Measurements from ENCODE around the gene ABCG1. TPM values are rescaled to one million over a fixed set of nuclear protein-coding genes. Genes with fewer than 3 reads are reported as not detected.

ABCG1 gene
- total RNA-seq, 1 donor from 2014 or later, result 11.4 TPM

DNA sequence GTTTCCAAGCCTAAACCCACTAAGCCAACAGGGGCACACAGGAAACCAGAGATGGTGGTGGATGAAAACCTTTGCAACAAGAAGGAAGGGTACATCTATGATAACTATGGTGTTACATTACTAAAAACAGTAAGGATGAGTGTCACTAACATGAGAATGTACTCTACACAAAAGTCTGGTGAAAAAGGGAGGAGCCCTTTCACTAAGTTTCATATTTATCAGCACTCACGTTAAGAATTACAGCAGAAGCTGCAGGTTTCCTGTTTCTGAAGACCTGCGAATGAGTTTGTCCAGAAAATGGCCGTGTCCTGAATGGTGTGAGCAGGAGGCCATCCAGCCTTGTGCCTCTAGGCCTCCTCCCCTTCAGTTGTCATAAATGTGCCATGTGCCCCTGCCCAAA, 17.8 kb downstream of the ABCG1 start:
- Mint-ChIP-seq H3K27ac (peak overlapping the region; percentile 94), H3K9me3 (peaks cover 6% of the 10 kb centered on the region), H3K36me3 (ENCODE audit: low read depth) (peaks cover 2% of the 10 kb centered on the region), H3K4me3 (peak overlapping the region; percentile 55), H3K4me1 (peaks cover 72% of the 10 kb centered on the region), H3K27me3 (no peaks in the 10 kb centered on the region)
- DNase-seq, result peak; percentile 75
- intact Hi-C loops (cut with micrococcal nuclease), result loop anchor here (1.0 to 10.0 kb wide), 4 partner anchors 8 to 812 kb away; partner anchors contain the start of gene MX1

DNA sequence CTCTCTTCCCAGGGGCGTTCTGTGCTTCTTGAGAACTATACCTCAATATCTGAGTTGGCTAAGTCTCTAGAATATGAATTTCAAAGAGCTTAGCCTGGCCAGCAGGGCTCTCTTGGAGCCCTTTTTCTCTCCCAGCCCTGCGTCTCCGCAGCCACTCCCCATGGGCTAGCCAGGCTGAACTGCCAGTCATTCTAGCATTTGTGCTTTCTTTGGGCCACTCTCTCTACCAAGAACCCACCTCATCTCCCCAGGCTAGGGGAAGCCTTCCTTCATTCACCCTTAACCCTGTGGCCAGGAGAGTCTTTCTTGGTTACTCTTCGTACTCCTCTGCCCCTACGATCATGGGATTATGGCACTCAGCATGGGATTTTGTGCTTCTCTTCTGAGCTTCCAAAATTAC, 18.2 kb downstream of the ABCG1 start:
- intact Hi-C loops (cut with micrococcal nuclease), result loop anchor here (1.0 to 10.0 kb wide), 2 partner anchors 49 to 812 kb away; partner anchors contain the start of gene MX1
- Mint-ChIP-seq H3K36me3 (ENCODE audit: low read depth) (peaks cover 2% of the 10 kb centered on the region), H3K4me1 (peaks cover 68% of the 10 kb centered on the region), H3K9me3 (peaks cover 6% of the 10 kb centered on the region), H3K27me3 (no peaks in the 10 kb centered on the region), H3K4me3 (peak overlapping the region; percentile 55), H3K27ac (peak overlapping the region; percentile 94)
- peak; percentile 65 for DNase-seq

DNA sequence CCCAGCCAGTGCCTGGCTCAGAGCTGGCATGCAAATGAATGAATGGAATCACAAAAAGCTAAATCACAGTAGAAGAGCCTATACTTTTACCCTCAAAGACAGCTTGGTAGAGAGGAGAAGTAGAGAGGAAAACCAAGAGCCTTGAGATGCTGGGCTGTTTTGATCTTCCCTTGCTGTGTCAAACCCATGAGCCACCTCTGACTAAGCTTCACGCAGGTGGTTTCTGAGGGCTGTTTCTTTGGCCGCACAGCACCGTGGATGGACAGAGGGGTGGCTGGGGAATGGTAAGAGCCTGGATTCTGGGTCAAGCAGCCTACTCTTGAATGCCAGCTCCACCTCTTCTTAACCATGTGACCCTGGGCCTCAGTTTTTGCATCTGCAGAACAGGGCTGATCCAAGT, 18.6 kb downstream of the ABCG1 start:
- H3K9me3 Mint-ChIP-seq, result peaks cover 2% of the 10 kb centered on the region
- H3K27me3 Mint-ChIP-seq, result no peaks in the 10 kb centered on the region
- H3K4me3 Mint-ChIP-seq, result peak overlapping the region; percentile 55
- peak; percentile 82 for DNase-seq
- no peaks in the 10 kb centered on the region for H3K36me3 Mint-ChIP-seq (ENCODE audit: low read depth)
- peaks cover 64% of the 10 kb centered on the region for H3K4me1 Mint-ChIP-seq
- H3K27ac Mint-ChIP-seq, result peak overlapping the region; percentile 94
- intact Hi-C loops (cut with micrococcal nuclease), result loop anchor here (1.0 to 10.0 kb wide), 2 partner anchors 49 to 813 kb away; partner anchors contain the start of gene MX1

DNA sequence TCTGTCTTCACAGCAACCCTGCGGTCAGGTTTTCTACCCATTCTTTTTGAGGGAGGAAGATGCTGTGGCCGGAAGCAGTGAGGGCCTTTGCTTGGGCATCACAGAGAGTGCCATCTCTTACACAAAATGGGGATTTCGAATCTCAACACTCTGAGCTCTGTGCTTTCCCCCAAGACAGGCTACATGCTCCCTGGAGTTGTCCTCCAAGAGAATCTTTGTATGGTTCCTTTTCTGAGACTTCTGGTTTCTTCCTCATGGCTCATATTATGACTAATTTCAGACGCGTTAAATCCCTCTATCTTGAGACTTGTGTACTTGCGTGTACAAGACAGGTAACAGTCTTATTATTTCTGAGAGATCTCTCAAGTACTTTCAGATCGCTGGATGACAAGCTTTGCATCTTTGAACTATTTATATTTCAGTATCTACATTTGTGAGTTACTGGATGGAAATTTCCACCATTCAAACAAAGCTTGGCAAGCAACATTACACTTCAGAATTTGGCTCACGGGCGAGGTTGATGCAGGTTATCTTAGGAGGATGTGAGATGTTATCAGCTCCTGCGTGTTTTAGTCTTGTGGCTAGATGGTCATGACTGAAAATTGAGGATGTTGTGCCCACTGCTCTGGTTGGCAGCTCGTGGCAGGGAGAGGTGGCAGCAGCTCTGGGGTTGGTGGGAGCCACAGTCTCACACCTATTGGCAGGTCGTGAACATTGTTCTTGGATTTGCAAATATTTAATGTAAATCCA, 19.4 kb downstream of the ABCG1 start:
- H3K27me3 Mint-ChIP-seq, result no peaks in the 10 kb centered on the region
- H3K4me1 Mint-ChIP-seq, result peaks cover 56% of the 10 kb centered on the region
- peak overlapping the region; percentile 55 for H3K4me3 Mint-ChIP-seq

GRCh38 chr21:42239556-42239955, 20.6 kb downstream of the ABCG1 start:
- Mint-ChIP-seq H3K9me3 (no peaks in the 10 kb centered on the region), H3K36me3 (ENCODE audit: low read depth) (no peaks in the 10 kb centered on the region), H3K27ac (no peak overlapping the region), H3K4me1 (peaks cover 46% of the 10 kb centered on the region), H3K4me3 (no peak overlapping the region), H3K27me3 (no peaks in the 10 kb centered on the region)
- DNase-seq, result no peak
- intact Hi-C loops (cut with micrococcal nuclease), result loop anchor here (10.0 kb wide), 1 partner anchor 815 kb away; the partner anchor contains the start of gene MX1

More for the DNA sequence above, 19.4 kb downstream of the ABCG1 start:
- Mint-ChIP-seq H3K27ac (peak overlapping the region; percentile 79), H3K9me3 (no peaks in the 10 kb centered on the region), H3K36me3 (ENCODE audit: low read depth) (no peaks in the 10 kb centered on the region)
- intact Hi-C loops (cut with micrococcal nuclease), result loop anchor here (10.0 kb wide), 1 partner anchor 814 kb away; the partner anchor contains the start of gene MX1
- DNase-seq, result peak; percentile 82

DNA sequence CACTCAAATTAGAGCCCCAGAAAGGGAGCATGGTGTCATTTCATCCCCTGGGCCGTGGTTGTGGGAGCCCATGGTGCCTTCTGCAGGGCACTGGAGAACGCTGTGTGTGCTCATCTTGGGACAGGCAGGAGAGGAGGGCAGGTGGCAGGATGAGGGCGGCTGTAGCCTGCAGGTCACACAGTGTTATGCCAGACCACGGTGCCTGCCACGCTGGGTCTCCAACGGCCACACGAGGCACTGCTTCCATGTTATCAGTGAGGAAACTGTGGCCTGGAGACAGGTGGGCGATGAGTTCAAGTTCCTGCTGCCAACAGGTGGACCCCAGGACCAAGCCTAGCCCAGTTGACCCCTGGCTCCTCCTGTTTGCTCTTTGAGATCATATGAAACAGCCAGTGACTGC, 21.0 kb downstream of the ABCG1 start:
- no peaks in the 10 kb centered on the region for H3K9me3 Mint-ChIP-seq
- no peaks in the 10 kb centered on the region for H3K27me3 Mint-ChIP-seq
- intact Hi-C loops (cut with micrococcal nuclease), result loop anchor here (10.0 kb wide), 1 partner anchor 815 kb away; the partner anchor contains the start of gene MX1
- H3K4me3 Mint-ChIP-seq, result no peak overlapping the region
- H3K36me3 Mint-ChIP-seq (ENCODE audit: low read depth), result no peaks in the 10 kb centered on the region
- H3K4me1 Mint-ChIP-seq, result peaks cover 46% of the 10 kb centered on the region
- no peak overlapping the region for H3K27ac Mint-ChIP-seq
- DNase-seq, result no peak

- Mint-ChIP-seq H3K27me3 (peaks cover 13% of the 10 kb centered on the region), H3K27ac (no peak overlapping the region), H3K36me3 (ENCODE audit: low read depth) (peaks cover 5% of the 10 kb centered on the region), H3K4me1 (peaks cover 27% of the 10 kb centered on the region), H3K9me3 (no peaks in the 10 kb centered on the region), H3K4me3 (no peak overlapping the region)
- intact Hi-C loops (cut with micrococcal nuclease), result no loop called here
- no peak for DNase-seq
These were observed 23.7 kb downstream of the ABCG1 start for GRCh38 chr21:42242611-42243010.

DNA sequence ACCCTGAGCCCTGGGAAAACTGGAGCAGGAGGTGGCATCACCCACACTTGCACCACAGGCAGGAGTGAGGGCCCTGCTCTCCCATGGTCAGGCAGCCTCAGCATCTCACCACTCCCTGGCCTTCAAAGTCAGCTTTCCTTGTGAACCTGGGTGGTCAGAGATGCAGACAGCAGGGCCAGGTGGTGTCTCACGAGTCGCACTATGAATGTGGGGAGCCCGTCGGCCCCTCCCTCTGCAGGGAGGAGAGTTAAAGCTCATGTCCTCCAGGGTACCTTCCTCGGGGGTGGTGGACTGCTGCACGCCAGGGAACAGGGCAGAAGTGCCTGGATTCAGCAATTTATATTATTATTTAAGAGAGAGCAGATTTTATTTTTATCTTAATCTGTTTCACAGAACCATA, 24.1 kb downstream of the ABCG1 start:
- no peak overlapping the region for H3K27ac Mint-ChIP-seq
- no peaks in the 10 kb centered on the region for H3K9me3 Mint-ChIP-seq
- H3K4me1 Mint-ChIP-seq, result peaks cover 23% of the 10 kb centered on the region
- H3K4me3 Mint-ChIP-seq, result no peak overlapping the region
- peaks cover 5% of the 10 kb centered on the region for H3K36me3 Mint-ChIP-seq (ENCODE audit: low read depth)
- H3K27me3 Mint-ChIP-seq, result peaks cover 15% of the 10 kb centered on the region
- intact Hi-C loops (cut with micrococcal nuclease), result no loop called here
- DNase-seq, result no peak

GRCh38 chr21:42245331-42246193, 26.6 kb downstream of the ABCG1 start:
- Mint-ChIP-seq H3K27ac (no peak overlapping the region), H3K27me3 (peaks cover 15% of the 10 kb centered on the region), H3K9me3 (no peaks in the 10 kb centered on the region), H3K4me1 (peaks cover 7% of the 10 kb centered on the region), H3K36me3 (ENCODE audit: low read depth) (peaks cover 5% of the 10 kb centered on the region), H3K4me3 (no peak overlapping the region)
- DNase-seq, result no peak
- intact Hi-C loops (cut with micrococcal nuclease), result no loop called here

DNA sequence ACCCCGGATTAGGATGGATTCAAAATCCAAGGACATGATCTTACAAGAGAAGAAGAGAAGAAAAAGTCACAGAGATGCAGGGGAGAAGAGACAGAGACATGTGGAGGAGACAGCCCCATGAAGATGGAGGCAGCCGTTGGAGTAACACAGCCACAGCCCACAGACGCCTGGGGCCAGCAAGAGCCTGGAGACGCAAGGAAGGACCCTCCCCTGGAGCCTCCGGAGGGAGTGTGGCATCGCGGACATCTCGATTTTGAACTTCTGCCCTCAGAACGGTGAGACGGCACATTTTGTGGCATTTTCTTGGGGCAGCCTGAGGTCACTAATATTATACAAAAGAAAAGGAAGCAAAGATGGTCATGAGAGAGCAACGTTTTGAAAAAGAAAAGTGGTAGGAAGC, 28.8 kb downstream of the ABCG1 start:
- intact Hi-C loops (cut with micrococcal nuclease), result no loop called here
- peaks cover 15% of the 10 kb centered on the region for H3K27me3 Mint-ChIP-seq
- no peak overlapping the region for H3K27ac Mint-ChIP-seq
- H3K9me3 Mint-ChIP-seq, result no peaks in the 10 kb centered on the region
- H3K36me3 Mint-ChIP-seq (ENCODE audit: low read depth), result peaks cover 5% of the 10 kb centered on the region
- no peak overlapping the region for H3K4me3 Mint-ChIP-seq
- peaks cover 7% of the 10 kb centered on the region for H3K4me1 Mint-ChIP-seq
- no peak for DNase-seq

- intact Hi-C loops (cut with micrococcal nuclease), result no loop called here
- no peak overlapping the region for H3K27ac Mint-ChIP-seq
- H3K4me3 Mint-ChIP-seq, result no peak overlapping the region
- no peak for DNase-seq
- H3K36me3 Mint-ChIP-seq (ENCODE audit: low read depth), result peaks cover 5% of the 10 kb centered on the region
- peaks cover 9% of the 10 kb centered on the region for H3K4me1 Mint-ChIP-seq
- no peaks in the 10 kb centered on the region for H3K9me3 Mint-ChIP-seq
- peaks cover 15% of the 10 kb centered on the region for H3K27me3 Mint-ChIP-seq
These were observed 29.3 kb downstream of the ABCG1 start for GRCh38 chr21:42248241-42248640.

DNA sequence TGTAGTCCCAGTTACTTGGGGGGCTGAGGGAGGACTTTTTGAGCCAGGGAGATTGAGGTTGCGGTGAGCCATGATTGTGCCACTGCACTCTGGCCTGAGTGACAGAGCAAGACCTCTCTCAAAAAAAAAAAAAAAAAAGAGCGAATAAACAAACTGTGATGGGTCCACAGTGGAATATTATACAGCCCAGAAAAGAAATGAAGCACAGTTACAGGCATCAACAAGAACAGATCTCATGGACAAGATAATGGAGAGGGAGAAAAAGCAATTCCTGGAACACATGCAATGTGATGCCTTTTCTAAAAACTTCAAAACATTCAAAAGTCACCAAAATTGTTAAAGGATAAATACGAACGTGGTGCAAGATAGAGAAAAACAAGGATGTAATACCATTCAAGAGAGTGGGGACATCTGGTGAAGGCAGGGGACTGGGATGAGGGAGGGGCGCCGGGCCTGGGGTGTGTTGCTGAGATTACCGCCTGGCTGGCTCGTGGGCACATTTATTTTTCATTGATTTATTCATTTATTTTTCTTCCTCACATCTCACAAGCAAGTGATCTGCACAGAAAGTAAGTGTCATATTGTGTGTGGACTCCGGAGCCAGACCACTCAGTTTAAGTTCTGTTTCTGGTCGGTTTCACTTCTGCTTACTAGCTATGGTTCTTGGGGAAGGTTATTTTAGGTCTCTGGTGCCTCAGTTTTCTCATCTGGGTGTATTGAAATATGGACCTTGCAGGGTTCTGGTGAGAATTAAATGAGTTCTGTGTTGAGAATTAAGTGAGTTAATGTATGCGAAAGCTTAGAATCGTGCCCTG, 30.1 kb downstream of the ABCG1 start:
- Mint-ChIP-seq H3K36me3 (ENCODE audit: low read depth) (peaks cover 5% of the 10 kb centered on the region), H3K4me1 (peaks cover 14% of the 10 kb centered on the region), H3K27me3 (peaks cover 15% of the 10 kb centered on the region), H3K27ac (no peak overlapping the region), H3K9me3 (no peaks in the 10 kb centered on the region), H3K4me3 (no peak overlapping the region)
- no peak for DNase-seq
- intact Hi-C loops (cut with micrococcal nuclease), result no loop called here
